GM12878 (cell line): ENCODE results near the gene KRT75. TPM values are rescaled to one million over a fixed set of nuclear protein-coding genes. Genes with fewer than 3 reads are reported as not detected.

Experiments
- ATAC-seq: fragments of 200-7000 bp; cut with Tn5 transposase; 3 replicates; pipeline ENCODE4 v1.9.1; 2020; ENCODE audit warnings: mild to moderate bottlenecking, moderate library complexity
- BruUV-seq: library from RNA; stranded (reverse); fragments of 400-500 nt; replicated peaks from 2 replicates; lab custom pipeline; 2021; lab: Mats Ljungman, UMichigan
- CTCF ChIA-PET: fragments of 300-600 bp; sonication (Branson Sonifier 250); formaldehyde crosslinking; extraction: SDS; loops from one replicate; lab custom pipeline; 2021; ENCODE audit warnings: inconsistent platforms; lab: Yijun Ruan, JAX
- POLR2A ChIA-PET: fragments of 350-600 bp; formaldehyde crosslinking; extraction: SDS; loops from one replicate; lab custom pipeline; 2021; ENCODE audit warnings: inconsistent platforms; lab: Charles Lee
- RAD21 ChIA-PET: fragments of 300-600 bp; sonication (Branson Sonifier 250); formaldehyde crosslinking; loops from one replicate; lab custom pipeline; 2023; ENCODE audit warnings: antibody characterized with exemption; ENCODE audit not compliant: unreplicated experiment; lab: Charles Lee
- SMC1A ChIA-PET: fragments of 300-600 bp; sonication (Branson Sonifier 250); formaldehyde crosslinking; loops from one replicate; lab custom pipeline; 2023; ENCODE audit not compliant: unreplicated experiment, uncharacterized antibody; lab: Charles Lee
- DNase-seq: peaks from one replicate; pipeline ENCODE4 v3.0.0-alpha.2; 2011; ENCODE audit warnings: low read depth, low spot score
- FAIRE-seq: peaks from 3 replicates; lab custom pipeline; 2011; peaks lifted over from hg19 to GRCh38; lab: Jason Lieb, UNC
- H2AFZ ChIP-seq: 2 replicates; pipeline ENCODE4 v1.6.0; 2011; ENCODE audit warnings: low read depth, low read length, control low read depth; ENCODE audit not compliant: control insufficient read depth
- H3K27ac ChIP-seq: 2 replicates; pipeline ENCODE4 v1.5.1; 2011; ENCODE audit warnings: control low read depth; ENCODE audit not compliant: control insufficient read depth, insufficient read depth
- H3K27me3 ChIP-seq, 2 experiments: replicated peaks in 1 of 2; 2 replicates each; pipeline versions ENCODE4 v1.6.0 to v1.6.1; 2011; ENCODE audit warnings: low read length in 1 of 2; ENCODE audit not compliant: control insufficient read depth in 2 of 2, insufficient read depth in 2 of 2
- H3K36me3 ChIP-seq, 2 experiments: 2 replicates each; pipeline ENCODE4 v1.5.1; 2011; ENCODE audit warnings: low read length in 1 of 2; ENCODE audit not compliant: control insufficient read depth in 2 of 2, insufficient read depth in 2 of 2
- H3K4me1 ChIP-seq: 2 replicates; pipeline ENCODE4 v1.6.1; 2011; ENCODE audit warnings: mild to moderate bottlenecking, low read length, moderate library complexity, mixed read lengths; ENCODE audit not compliant: control insufficient read depth, insufficient read depth
- H3K4me2 ChIP-seq: 2 replicates; pipeline ENCODE4 v1.6.0; 2011; ENCODE audit warnings: control low read depth; ENCODE audit not compliant: control insufficient read depth, insufficient read depth
- H3K4me3 ChIP-seq: fragments of 200-600 bp; sonication (generic); 2 replicates; pipeline ENCODE4 v1.5.1; 2016
- H3K79me2 ChIP-seq: 2 replicates; pipeline ENCODE4 v1.6.0; 2011; ENCODE audit warnings: low read length; ENCODE audit not compliant: control insufficient read depth, insufficient read depth
- H3K9ac ChIP-seq: 2 replicates; pipeline ENCODE4 v1.8.0; 2011; ENCODE audit warnings: low read length, control low read depth, mixed read lengths; ENCODE audit not compliant: control insufficient read depth, insufficient read depth
- H3K9me3 ChIP-seq: replicated peaks from 3 replicates; pipeline ENCODE4 v1.5.1; 2011; ENCODE audit warnings: mild to moderate bottlenecking, low read length; ENCODE audit not compliant: control insufficient read depth, insufficient read depth
- H4K20me1 ChIP-seq: 2 replicates; pipeline ENCODE4 v1.6.0; 2011; ENCODE audit not compliant: control insufficient read depth, insufficient read depth
- E2F4 ChIP-seq: IDR thresholded peaks from 2 replicates; pipeline ENCODE4 v1.6.1; 2012; ENCODE audit warnings: low read depth, low read length, improper control_type of control experiment
- EP300 ChIP-seq, 2 experiments: fragments of 150-350 bp in 1 of 2; IDR thresholded peaks; 2 replicates each; pipeline ENCODE4 v1.6.1; 2011 to 2012; ENCODE audit warnings: low read depth in 2 of 2, low read length in 2 of 2, borderline replicate concordance in 1 of 2, improper control_type of control experiment in 1 of 2, inconsistent platforms in 1 of 2; ENCODE audit not compliant: control insufficient read depth in 1 of 2
- ESRRA ChIP-seq: IDR thresholded peaks from 2 replicates; pipeline ENCODE4 v1.6.1; 2012; ENCODE audit warnings: mild to moderate bottlenecking, low read length, improper control_type of control experiment
- HSF1 ChIP-seq: fragments of 150-350 bp; IDR thresholded peaks from 2 replicates; pipeline ENCODE4 v1.6.1; 2014; ENCODE audit warnings: mild to moderate bottlenecking, low read depth, low read length
- IKZF1 ChIP-seq: fragments of 450-650 bp; conservative IDR thresholded peaks from 2 replicates; pipeline ENCODE4 v1.6.1; 2017; ENCODE audit warnings: antibody characterized with exemption, mild to moderate bottlenecking
- ZNF274 ChIP-seq: IDR thresholded peaks from one replicate; pipeline ENCODE4 v1.8.0; 2011; ENCODE audit not compliant: insufficient read length, insufficient read depth
- WGBS: methylation state at CpG from one replicate; pipeline ENCODE4 v1.1.6; 2016; ENCODE audit warnings: low lambda C conversion rate; ENCODE audit not compliant: insufficient replicate concordance, insufficient coverage; ENCODE audit errors: missing lambda C conversion rate; 5-methylcytosine and 5-hydroxymethylcytosine counted together
- in situ Hi-C: fragments of 300-500 bp; cut with MboI; formaldehyde crosslinking; loops from 9 replicates; pipeline ENCODE4 v1.14.3; 2018; ENCODE audit warnings: mixed read lengths
- intact Hi-C: fragments of 100-400 bp; cut with micrococcal nuclease; formaldehyde crosslinking; loops from one replicate; pipeline ENCODE4 v1.14.2; 2022; ENCODE audit not compliant: unreplicated experiment
- polyA plus RNA-seq, 11 experiments: library from polyadenylated mRNA; depleted of rRNA in 4 of 11; unstranded in 6 of 11; stranded (reverse) in 5 of 11; fragments of >200 nt; fragmentation: Nextera tagmentation in 4 of 11; fragmentation: Illumina TruSeq in 1 of 11; extraction: Ambion mirVana in 4 of 11; extraction: Trizol in 1 of 11; gene quantifications; 1 replicate in 1 of 11; 2 replicates in 10 of 11; pipeline versions ENCODE4 v1.2.1 to v1.2.3, GENCODE V29; 2011 to 2016; ENCODE audit warnings: inconsistent platforms in 2 of 11, missing spikeins in 2 of 11, low read depth in 1 of 11
- total RNA-seq, 4 experiments: library from RNA; depleted of rRNA in 3 of 4; stranded (reverse); fragments of >200 nt in 3 of 4; fragmentation: Illumina TruSeq in 1 of 4; extraction: Trizol in 1 of 4; gene quantifications; 2 replicates each; pipeline versions ENCODE4 v1.2.1 to v1.2.3, GENCODE V29; 2013 to 2021

The KRT75 gene
- total and polyA plus RNA-seq, 10 of the 15 experiments (the other 5 are each of a cell fraction or from before 2014, with no cell fraction given), result not detected

GRCh38 chr12:52436828-52437474 is 2.8 kb upstream of the KRT75 start:
- no peak overlapping the region for H3K27ac ChIP-seq
- no peaks in the 10 kb centered on the region for H3K79me2 ChIP-seq
- WGBS, result 7% methylated on average over 9 of the region's 9 CpGs
- ChIA-PET POLR2A (no interaction called here), SMC1A (no interaction called here), CTCF (no interaction called here), RAD21 (no interaction called here)
- H3K36me3 ChIP-seq, result no peaks in the 10 kb centered on the region
- H3K4me1 ChIP-seq, result no peaks in the 10 kb centered on the region
- in situ Hi-C loops (no loop called here), intact Hi-C loops (no loop called here)
- H4K20me1 ChIP-seq, result no peaks in the 10 kb centered on the region
- H3K27me3 ChIP-seq, result peaks cover under 1 to 1% of the 10 kb centered on the region in 2 experiments; a peak in 3 of 4 replicates
- ATAC-seq (no peak), FAIRE-seq (no peak), DNase-seq (no peak)
- H3K9ac ChIP-seq, result no peak overlapping the region
- H3K9me3 ChIP-seq, result no peaks in the 10 kb centered on the region
- no peak overlapping the region for H2AFZ ChIP-seq
- H3K4me3 ChIP-seq, result no peak overlapping the region
- no TSS peak for BruUV-seq
- no peak overlapping the region for H3K4me2 ChIP-seq
- TF ChIP-seq E2F4 (no peak), ZNF274 (no peak), HSF1 (no peak), ESRRA (no peak), IKZF1 (no peak), EP300 (IDR thresholded peaks at IDR 0.05; ENCODE audit: borderline replicate concordance in 1 of 2, control insufficient read depth in 1 of 2, low read depth in 2 of 2, low read length in 2 of 2) (no peak)
